ENCODE results near the gene SMOC2.
"Not testable (repeated sequence)": the region's sequence is repeated elsewhere in the genome, so short reads cannot be mapped to it uniquely, and the experiment has no call there.

SMOC2 gene

DNA sequence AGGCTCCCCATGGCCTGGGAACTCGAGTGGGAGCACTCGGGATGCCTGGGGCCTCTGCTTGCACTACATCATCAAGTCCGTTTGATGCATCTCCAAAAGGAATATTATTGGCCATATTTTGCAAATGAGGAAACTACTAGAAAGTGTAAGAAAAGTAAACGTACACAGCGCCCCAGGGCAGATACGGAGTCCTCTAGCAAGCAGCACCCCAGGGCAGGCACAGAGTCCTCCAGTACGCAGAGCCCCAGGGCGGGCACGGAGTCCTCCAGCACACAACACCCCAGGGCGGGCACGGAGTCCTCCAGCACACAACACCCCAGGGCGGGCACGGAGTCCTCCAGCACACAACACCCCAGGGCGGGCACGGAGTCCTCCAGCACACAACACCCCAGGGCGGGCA, 264.3 kb downstream of the SMOC2 start:
- DNase-seq (ENCODE audit: low read depth, low spot score); H3K27me3 ChIP-seq (ENCODE audit: control insufficient read depth, insufficient read depth, low read length): not testable (repeated sequence)
- WGBS (ENCODE audit: insufficient coverage, insufficient read length): no CpG with 5 or more reads among the region's 16 CpGs

DNA sequence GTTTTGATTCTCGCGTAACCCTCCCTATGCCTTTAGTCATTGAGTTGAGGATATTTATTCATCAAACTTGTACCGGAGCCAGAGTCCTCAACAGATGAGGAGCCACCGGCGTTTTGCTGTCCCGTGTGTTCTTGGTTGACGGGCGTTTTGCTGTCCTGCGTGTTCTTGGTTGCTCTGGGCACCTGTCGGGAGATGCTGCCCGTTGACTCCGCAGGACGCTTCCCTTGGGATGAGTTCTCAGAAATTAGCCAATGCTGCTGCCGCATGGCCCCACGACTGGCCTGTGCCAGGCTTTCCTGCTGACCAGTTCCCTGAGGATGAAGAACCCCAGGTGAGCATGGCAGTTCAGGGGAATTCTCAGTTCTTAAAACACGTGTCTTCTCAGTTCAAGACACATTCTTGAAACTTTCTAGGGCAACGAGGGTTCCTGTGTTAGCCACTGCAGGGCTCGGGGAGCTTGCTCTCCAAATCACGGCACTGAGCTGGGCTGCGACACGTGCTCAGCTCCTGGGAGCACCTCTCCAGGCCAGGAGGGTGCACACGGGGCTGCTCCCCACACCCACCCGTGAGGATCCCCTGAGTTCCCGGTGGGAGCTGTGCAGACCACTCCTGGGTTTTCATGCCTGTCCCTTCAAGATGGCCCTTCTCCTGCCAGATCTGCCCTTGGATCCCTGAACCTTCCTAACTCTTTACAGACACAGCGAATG, 265.6 kb downstream of the SMOC2 start:
- no peak for DNase-seq (ENCODE audit: low read depth, low spot score)
- WGBS (ENCODE audit: insufficient coverage, insufficient read length): no CpG with 5 or more reads among the region's 25 CpGs
- H3K27ac ChIP-seq (ENCODE audit: low read length): no peak overlapping the region
- H3K4me1 ChIP-seq (ENCODE audit: control insufficient read depth, insufficient read depth, low read length): no peaks in the 10 kb centered on the region
- no peaks in the 10 kb centered on the region for H3K27me3 ChIP-seq (ENCODE audit: control insufficient read depth, insufficient read depth, low read length)
- H3K9me3 ChIP-seq (ENCODE audit: control insufficient read depth, insufficient read depth, low read length): no peaks in the 10 kb centered on the region
- no peak overlapping the region for H3K4me3 ChIP-seq (ENCODE audit: low read length)
- H3K36me3 ChIP-seq (ENCODE audit: control insufficient read depth, insufficient read depth, low read length): no peaks in the 10 kb centered on the region

More for the DNA sequence above, 264.3 kb downstream of the SMOC2 start:
- H3K4me3 ChIP-seq (ENCODE audit: low read length); H3K36me3 ChIP-seq (ENCODE audit: control insufficient read depth, insufficient read depth, low read length); H3K27ac ChIP-seq (ENCODE audit: low read length); H3K4me1 ChIP-seq (ENCODE audit: control insufficient read depth, insufficient read depth, low read length); H3K9me3 ChIP-seq (ENCODE audit: control insufficient read depth, insufficient read depth, low read length): not testable (repeated sequence)

DNA sequence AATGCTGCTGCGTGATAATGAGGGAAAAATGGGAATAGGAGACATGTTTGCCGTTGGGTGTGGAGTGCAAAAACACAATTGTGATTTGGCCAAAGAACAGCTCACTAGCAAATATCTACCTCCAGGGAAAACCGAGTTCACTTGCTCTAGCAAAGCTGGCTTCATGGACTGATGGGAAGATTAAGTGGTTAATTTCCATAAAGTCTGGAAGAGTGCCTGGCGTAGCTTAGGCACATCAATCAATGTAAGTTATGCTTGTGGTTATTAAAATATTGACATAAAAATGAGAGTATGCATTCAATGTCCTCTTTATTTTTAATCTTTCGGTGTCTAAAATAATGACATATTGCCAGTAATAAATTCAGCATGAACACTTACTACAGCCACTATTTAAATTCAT, 267.5 kb downstream of the SMOC2 start:
- Histone ChIP-seq H3K27ac (ENCODE audit: low read length) (no peak overlapping the region), H3K4me1 (ENCODE audit: control insufficient read depth, insufficient read depth, low read length) (no peaks in the 10 kb centered on the region), H3K36me3 (ENCODE audit: control insufficient read depth, insufficient read depth, low read length) (no peaks in the 10 kb centered on the region), H3K4me3 (ENCODE audit: low read length) (no peak overlapping the region), H3K9me3 (ENCODE audit: control insufficient read depth, insufficient read depth, low read length) (no peaks in the 10 kb centered on the region), H3K27me3 (ENCODE audit: control insufficient read depth, insufficient read depth, low read length) (no peaks in the 10 kb centered on the region)
- no peak for DNase-seq (ENCODE audit: low read depth, low spot score)
- WGBS (ENCODE audit: insufficient coverage, insufficient read length): no CpG with 5 or more reads among the region's 5 CpGs

DNA sequence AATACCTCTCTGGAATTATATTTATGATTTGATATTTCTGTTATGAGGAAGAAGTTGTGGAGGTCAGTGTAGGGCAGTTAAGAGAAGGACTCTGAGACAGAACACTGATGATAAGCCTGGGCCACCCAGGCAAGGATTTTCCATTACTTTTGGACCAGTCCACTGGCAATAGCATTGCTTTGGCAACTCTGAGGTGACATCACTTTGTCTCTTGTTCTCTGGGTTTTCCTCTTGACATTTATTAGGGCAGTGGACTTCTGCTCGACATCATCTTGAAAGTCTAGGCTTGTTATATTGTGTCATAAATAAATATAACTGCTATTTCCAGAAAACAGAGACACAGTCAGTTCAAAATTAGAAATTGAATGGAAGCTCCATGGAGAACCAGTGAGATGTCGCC, 268.0 kb downstream of the SMOC2 start:
- H3K36me3 ChIP-seq (ENCODE audit: control insufficient read depth, insufficient read depth, low read length): no peaks in the 10 kb centered on the region
- no CpG with 5 or more reads among the region's 2 CpGs for WGBS (ENCODE audit: insufficient coverage, insufficient read length)
- H3K4me3 ChIP-seq (ENCODE audit: low read length): no peak overlapping the region
- H3K9me3 ChIP-seq (ENCODE audit: control insufficient read depth, insufficient read depth, low read length): no peaks in the 10 kb centered on the region
- H3K4me1 ChIP-seq (ENCODE audit: control insufficient read depth, insufficient read depth, low read length): no peaks in the 10 kb centered on the region
- no peak for DNase-seq (ENCODE audit: low read depth, low spot score)
- no peak overlapping the region for H3K27ac ChIP-seq (ENCODE audit: low read length)
- H3K27me3 ChIP-seq (ENCODE audit: control insufficient read depth, insufficient read depth, low read length): no peaks in the 10 kb centered on the region

DNA sequence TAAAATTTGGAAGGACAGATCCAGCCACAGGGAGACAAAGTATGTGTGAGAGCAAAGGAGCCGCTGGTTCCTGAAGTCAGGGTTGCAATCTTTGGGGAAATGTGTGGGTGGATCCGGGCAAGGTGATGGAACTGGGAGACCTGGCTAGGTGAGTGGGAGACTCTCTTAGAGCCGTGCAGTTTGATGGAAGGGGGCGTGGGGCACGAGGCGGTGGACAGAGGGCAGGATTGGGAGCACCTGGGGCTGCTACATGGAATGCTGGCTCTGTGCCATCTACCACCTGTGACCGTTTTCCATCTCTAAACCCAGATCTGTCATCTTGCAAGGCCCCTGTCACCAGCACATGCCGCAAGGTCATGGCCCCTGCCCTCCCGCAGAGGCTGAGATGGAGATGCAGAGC, 268.4 kb downstream of the SMOC2 start:
- H3K27ac ChIP-seq (ENCODE audit: low read length): no peak overlapping the region
- no CpG with 5 or more reads among the region's 9 CpGs for WGBS (ENCODE audit: insufficient coverage, insufficient read length)
- DNase-seq (ENCODE audit: low read depth, low spot score): no peak

DNA sequence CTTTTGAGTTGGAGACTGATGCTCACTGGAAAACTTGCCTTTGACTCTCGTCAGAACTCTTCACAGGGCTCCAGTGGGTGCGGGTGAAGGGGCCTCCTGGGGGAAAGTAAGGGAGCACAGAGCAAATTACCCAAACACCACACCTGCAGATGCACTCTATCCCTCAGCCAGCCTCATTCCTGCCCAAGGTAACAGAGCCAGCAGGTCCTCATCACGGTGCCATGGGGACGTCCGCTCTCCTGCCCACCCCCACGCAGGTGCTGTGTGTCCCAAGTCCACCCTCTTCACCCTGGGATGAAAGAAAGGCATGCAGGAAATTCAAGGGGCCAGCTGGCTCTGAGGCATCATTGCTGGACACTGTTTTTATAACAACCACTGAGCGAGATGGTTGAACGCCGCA, 269.0 kb downstream of the SMOC2 start:
- Histone ChIP-seq H3K4me1 (ENCODE audit: control insufficient read depth, insufficient read depth, low read length) (no peaks in the 10 kb centered on the region), H3K4me3 (ENCODE audit: low read length) (no peak overlapping the region), H3K36me3 (ENCODE audit: control insufficient read depth, insufficient read depth, low read length) (no peaks in the 10 kb centered on the region), H3K27me3 (ENCODE audit: control insufficient read depth, insufficient read depth, low read length) (no peaks in the 10 kb centered on the region), H3K9me3 (ENCODE audit: control insufficient read depth, insufficient read depth, low read length) (no peaks in the 10 kb centered on the region), H3K27ac (ENCODE audit: low read length) (no peak overlapping the region)
- no peak for DNase-seq (ENCODE audit: low read depth, low spot score)
- WGBS (ENCODE audit: insufficient coverage, insufficient read length): no CpG with 5 or more reads among the region's 9 CpGs

More for the DNA sequence above, 268.4 kb downstream of the SMOC2 start:
- no peaks in the 10 kb centered on the region for H3K36me3 ChIP-seq (ENCODE audit: control insufficient read depth, insufficient read depth, low read length)
- H3K4me1 ChIP-seq (ENCODE audit: control insufficient read depth, insufficient read depth, low read length): no peaks in the 10 kb centered on the region
- no peak overlapping the region for H3K4me3 ChIP-seq (ENCODE audit: low read length)
- H3K27me3 ChIP-seq (ENCODE audit: control insufficient read depth, insufficient read depth, low read length): no peaks in the 10 kb centered on the region
- H3K9me3 ChIP-seq (ENCODE audit: control insufficient read depth, insufficient read depth, low read length): no peaks in the 10 kb centered on the region

DNA sequence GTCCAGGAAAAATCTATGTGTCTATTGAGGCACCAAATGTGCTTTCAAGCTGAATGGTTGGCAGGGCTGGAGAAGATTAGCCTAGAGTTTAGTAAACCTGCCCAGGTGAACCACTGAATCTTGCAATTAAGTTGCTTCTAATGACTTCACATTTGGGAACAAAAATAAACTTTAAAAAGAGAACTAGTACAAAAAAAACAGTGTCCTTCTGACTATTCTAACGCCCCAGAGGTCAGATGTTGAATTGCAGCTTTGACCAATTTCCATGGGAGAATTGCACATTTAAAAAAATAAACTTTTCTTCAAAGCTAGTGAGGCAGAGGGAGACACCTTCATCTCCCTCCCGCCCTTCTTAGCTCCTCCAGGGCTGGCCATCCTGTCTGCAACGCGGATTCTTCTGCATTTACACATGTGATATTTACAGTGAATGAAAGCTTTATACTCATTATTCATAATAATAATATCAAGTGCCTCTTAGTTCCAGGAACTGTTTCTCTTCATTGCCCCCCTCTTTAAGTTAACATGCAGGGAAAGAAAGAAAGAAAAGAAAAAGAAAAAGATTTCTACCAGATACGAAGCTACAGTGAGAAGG, 270.2 kb downstream of the SMOC2 start:
- H3K27me3 ChIP-seq (ENCODE audit: control insufficient read depth, insufficient read depth, low read length): no peaks in the 10 kb centered on the region
- no peaks in the 10 kb centered on the region for H3K36me3 ChIP-seq (ENCODE audit: control insufficient read depth, insufficient read depth, low read length)
- no CpG with 5 or more reads among the region's 5 CpGs for WGBS (ENCODE audit: insufficient coverage, insufficient read length)

DNA sequence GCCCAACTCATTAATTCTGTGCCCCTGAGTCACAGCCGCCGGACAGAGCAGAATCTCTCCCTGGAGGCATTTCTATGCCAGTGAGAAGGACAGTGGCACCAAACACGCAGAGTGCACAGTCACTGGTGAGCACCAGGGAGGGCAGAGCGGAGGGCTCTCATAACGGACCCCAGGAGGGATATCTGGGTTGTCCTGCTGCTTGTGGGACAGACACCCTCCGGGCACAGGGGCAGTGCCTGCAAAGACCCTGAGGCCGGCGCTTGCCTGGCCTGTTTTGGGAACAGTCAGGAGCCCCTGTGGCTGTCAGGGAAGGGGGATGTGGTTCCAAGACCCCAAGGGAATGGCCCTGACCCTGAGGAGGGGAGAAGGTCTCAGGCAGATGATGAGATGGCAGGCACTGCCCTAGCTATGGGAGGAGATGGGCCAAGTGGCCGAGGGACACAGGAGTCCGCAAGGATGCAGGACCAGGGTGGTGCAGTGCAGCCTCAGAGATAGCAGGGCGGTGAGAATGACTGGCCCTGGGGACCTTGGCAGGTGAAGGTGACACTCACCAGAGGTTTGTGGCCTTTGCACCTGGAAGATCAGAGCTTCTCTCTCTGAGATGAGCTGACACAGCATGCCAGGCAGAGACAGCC, 270.8 kb downstream of the SMOC2 start:
- Histone ChIP-seq H3K4me1 (ENCODE audit: control insufficient read depth, insufficient read depth, low read length) (no peaks in the 10 kb centered on the region), H3K36me3 (ENCODE audit: control insufficient read depth, insufficient read depth, low read length) (no peaks in the 10 kb centered on the region), H3K9me3 (ENCODE audit: control insufficient read depth, insufficient read depth, low read length) (no peaks in the 10 kb centered on the region), H3K27me3 (ENCODE audit: control insufficient read depth, insufficient read depth, low read length) (no peaks in the 10 kb centered on the region), H3K27ac (ENCODE audit: low read length) (no peak overlapping the region), H3K4me3 (ENCODE audit: low read length) (no peak overlapping the region)
- DNase-seq (ENCODE audit: low read depth, low spot score): no peak
- no CpG with 5 or more reads among the region's 11 CpGs for WGBS (ENCODE audit: insufficient coverage, insufficient read length)

More for the DNA sequence above, 270.2 kb downstream of the SMOC2 start:
- H3K4me1 ChIP-seq (ENCODE audit: control insufficient read depth, insufficient read depth, low read length): no peaks in the 10 kb centered on the region
- no peak overlapping the region for H3K4me3 ChIP-seq (ENCODE audit: low read length)
- DNase-seq (ENCODE audit: low read depth, low spot score): no peak
- H3K27ac ChIP-seq (ENCODE audit: low read length): no peak overlapping the region
- no peaks in the 10 kb centered on the region for H3K9me3 ChIP-seq (ENCODE audit: control insufficient read depth, insufficient read depth, low read length)

DNA sequence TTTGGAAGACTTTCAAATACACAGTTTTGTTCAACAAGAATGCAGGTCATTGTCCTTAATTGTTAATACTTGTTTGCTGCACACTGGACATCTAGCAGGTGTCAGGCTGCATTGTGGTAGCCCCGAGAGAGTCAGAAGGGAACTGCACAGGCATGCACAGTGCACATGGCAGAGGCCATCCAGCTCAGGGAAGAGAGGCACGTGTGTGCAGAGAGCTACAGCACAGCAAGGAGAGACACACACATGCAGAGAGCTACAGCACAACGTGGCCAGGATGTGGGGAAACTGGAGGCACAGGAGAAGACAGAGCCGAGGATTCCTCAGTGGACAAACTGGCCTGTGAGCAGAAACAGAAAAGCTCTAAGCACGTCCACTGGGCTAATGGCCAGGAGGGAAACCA, 272.0 kb downstream of the SMOC2 start:
- no peak for DNase-seq (ENCODE audit: low read depth, low spot score)
- Histone ChIP-seq H3K27me3 (ENCODE audit: control insufficient read depth, insufficient read depth, low read length) (no peaks in the 10 kb centered on the region), H3K36me3 (ENCODE audit: control insufficient read depth, insufficient read depth, low read length) (no peaks in the 10 kb centered on the region), H3K4me1 (ENCODE audit: control insufficient read depth, insufficient read depth, low read length) (no peaks in the 10 kb centered on the region), H3K4me3 (ENCODE audit: low read length) (no peak overlapping the region), H3K27ac (ENCODE audit: low read length) (no peak overlapping the region), H3K9me3 (ENCODE audit: control insufficient read depth, insufficient read depth, low read length) (no peaks in the 10 kb centered on the region)
- no CpG with 5 or more reads among the region's 5 CpGs for WGBS (ENCODE audit: insufficient coverage, insufficient read length)

DNA sequence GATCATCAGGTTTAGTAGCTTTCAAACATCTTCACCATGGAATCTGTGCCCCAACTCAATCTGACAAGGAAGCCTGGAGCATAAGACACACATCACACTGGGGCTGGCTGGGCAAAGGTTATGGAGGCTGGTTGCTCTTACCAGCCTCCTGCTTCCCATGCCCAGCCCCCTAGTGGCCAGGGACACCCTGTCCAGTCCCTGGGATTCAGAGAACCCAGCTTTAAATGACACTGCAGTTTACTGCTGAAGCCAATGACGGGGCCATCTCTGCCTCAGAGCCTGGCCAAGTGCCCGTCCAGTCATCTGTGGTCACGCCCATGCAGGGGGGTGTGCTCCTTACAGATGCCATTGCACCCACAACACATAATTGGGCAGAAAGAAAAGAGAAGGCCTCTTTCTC, 272.9 kb downstream of the SMOC2 start:
- no peaks in the 10 kb centered on the region for H3K9me3 ChIP-seq (ENCODE audit: control insufficient read depth, insufficient read depth, low read length)
- H3K27me3 ChIP-seq (ENCODE audit: control insufficient read depth, insufficient read depth, low read length): no peaks in the 10 kb centered on the region
- no CpG with 5 or more reads among the region's 3 CpGs for WGBS (ENCODE audit: insufficient coverage, insufficient read length)
- no peak overlapping the region for H3K4me3 ChIP-seq (ENCODE audit: low read length)
- no peaks in the 10 kb centered on the region for H3K4me1 ChIP-seq (ENCODE audit: control insufficient read depth, insufficient read depth, low read length)
- no peaks in the 10 kb centered on the region for H3K36me3 ChIP-seq (ENCODE audit: control insufficient read depth, insufficient read depth, low read length)
- no peak overlapping the region for H3K27ac ChIP-seq (ENCODE audit: low read length)
- no peak for DNase-seq (ENCODE audit: low read depth, low spot score)
